GM12872 (cell line): ENCODE results near the gene POLR2E.

ENCODE experiments used
- CTCF ChIP-seq: IDR thresholded peaks from 3 replicates; pipeline ENCODE4 v1.5.1; 2011; ENCODE audit warnings: low read depth, mild to moderate bottlenecking, low read length, moderate library complexity; ENCODE audit not compliant: insufficient read depth

The POLR2E gene

GRCh38 chr19:1055886-1056620 lies 39.1 kb downstream of the POLR2E start:
- no peak for TF ChIP-seq CTCF

GRCh38 chr19:1055028-1055425 lies 40.1 kb downstream of the POLR2E start:
- no peak for TF ChIP-seq CTCF

- no peak for TF ChIP-seq CTCF
These were observed 40.8 kb downstream of the POLR2E start for GRCh38 chr19:1054102-1055027.

GRCh38 chr19:1053176-1054101 lies 41.7 kb downstream of the POLR2E start:
- no peak for TF ChIP-seq CTCF

GRCh38 chr19:1052349-1052975 lies 42.7 kb downstream of the POLR2E start:
- TF ChIP-seq CTCF: no peak

GRCh38 chr19:1051791-1052190 lies 43.4 kb downstream of the POLR2E start:
- TF ChIP-seq CTCF: no peak
